ENCODE data around the gene OR2V2.
A peak's percentile ranks its signal among the peaks of the same experiment; 100 is the strongest.

Gene OR2V2

DNA sequence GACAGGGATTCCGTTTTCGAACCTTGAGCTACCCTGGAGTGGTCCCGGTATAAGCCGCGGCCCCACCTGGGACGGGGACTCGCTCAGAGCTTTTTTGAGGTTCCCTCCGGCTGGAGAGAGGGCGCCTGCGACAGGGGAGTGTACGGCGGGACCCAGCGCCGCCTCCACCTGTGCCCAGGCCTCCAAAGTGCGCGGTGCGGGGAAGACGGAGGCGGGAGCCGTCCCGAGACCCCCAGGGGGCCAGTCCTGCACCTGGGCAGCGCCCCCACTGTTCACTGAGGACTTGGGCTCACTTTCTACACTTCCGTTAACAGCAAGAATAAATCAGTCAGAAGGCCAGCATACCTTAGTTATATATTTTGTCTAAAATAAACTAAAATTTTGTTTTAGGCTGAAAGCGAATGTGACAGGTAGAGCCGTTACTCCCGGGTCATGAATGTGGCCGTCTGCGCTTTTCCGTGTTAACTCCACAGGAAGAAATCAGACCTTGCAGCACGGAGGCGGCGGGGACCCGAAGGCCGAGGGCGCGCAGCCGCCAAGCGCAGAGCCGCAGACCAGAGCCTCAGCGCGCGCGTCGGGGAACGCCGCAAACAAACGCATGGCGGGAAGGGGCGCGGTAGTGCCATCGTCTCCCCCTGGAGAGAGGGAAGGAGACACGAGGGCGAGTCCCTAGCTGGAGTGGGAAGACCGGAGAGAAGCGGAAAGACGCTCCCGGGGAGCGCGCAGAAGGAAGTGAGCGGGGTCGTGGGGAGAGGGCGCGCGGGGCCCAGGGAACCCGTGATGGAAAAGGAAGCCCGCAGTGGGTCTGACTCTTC, 43.5 kb downstream of the OR2V2 start:
- DNase-seq (ENCODE audit: low read depth), result no peak

DNA sequence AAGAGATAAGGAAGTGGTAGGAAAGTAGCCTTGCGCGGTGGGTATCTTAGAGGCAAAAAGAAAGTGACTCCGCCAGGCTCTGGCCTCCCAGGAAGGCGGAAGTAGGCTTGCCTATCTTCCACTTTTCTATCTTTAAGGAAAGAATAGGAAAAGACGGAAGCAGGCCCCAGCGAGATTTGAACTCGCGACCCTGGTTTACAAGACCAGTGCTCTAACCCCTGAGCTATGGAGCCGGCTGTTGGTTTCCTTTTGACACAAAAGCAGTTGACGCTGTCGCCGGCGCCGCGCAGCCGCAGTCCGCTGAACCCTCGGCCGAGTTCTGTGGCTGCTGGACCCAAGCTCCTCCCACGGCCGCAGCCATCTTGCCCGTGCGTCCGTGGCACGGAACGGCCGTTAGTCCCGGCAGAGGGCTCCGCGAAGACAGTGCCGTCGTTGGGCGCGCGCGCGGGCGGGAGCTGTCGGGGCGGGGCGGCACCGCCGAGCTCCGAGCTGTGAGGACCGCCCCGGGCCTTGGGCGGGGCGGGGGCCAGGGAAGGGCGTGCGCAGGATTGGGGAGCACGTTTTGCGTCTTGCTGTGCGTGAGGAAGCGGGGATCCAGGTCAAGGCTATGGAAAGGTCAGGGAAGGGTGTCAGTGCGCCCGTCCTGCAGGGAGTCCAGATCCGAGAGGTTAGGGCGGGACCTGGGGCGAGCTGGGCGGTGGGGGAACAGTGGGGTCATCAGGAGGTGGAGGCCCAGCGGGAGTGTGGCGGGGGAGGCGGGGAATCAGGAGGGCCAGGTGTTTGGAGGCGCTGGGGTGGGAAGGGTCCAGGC, 44.3 kb downstream of the OR2V2 start:
- peak; percentile 96 for DNase-seq (ENCODE audit: low read depth)

DNA sequence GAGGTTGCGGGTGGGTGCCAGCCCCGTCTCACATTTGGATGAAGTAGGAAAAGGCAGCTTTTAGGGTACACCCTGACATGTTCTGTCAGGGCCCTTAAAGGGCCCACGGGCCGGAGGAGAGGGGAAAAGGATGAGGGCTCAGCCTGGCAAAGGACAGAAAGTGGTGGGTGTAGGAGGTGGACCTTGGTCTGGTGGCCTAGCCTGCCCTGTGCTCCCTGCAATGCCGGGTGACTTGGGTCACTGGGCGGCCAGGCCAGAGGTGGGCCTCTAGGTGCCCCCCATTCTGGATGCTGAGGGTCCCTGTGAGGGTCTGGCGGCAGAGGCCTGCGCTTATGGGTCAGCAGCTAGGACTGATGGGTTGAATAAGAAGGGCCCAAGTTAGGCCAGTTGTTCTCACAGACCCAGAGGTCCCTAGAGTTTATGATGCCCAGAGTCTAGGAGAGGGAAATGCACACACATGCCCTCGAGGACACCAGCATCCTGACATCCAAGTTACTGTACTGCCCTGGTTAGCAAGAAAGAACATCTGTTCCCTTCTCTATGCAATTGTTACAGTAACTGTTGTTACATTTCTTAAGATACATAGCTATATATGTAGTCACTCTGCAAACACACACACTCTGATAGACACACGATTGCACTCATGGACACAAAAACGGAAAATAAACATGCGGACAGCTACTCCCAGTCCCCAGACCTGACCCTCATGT, 45.1 kb downstream of the OR2V2 start:
- no peak for DNase-seq (ENCODE audit: low read depth)

DNA sequence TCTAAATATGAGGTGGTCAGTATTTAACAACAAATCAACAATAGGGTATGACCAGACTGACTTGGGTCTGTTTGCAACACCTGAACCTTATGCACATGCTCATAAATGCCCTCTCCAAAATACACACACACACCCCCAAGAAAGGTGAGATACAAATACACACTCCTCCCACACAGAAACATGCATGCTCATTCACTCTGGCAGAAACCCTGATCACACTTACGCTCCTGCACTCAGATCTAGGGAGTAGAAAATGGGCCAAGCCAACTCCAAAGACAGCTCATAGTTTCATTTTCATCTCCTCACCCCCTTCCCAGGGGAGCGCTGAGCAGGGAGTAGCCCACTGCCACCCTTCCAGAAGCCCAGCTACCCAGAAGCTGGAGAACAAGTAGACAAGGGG, 46.3 kb downstream of the OR2V2 start:
- DNase-seq (ENCODE audit: low read depth), result no peak

DNA sequence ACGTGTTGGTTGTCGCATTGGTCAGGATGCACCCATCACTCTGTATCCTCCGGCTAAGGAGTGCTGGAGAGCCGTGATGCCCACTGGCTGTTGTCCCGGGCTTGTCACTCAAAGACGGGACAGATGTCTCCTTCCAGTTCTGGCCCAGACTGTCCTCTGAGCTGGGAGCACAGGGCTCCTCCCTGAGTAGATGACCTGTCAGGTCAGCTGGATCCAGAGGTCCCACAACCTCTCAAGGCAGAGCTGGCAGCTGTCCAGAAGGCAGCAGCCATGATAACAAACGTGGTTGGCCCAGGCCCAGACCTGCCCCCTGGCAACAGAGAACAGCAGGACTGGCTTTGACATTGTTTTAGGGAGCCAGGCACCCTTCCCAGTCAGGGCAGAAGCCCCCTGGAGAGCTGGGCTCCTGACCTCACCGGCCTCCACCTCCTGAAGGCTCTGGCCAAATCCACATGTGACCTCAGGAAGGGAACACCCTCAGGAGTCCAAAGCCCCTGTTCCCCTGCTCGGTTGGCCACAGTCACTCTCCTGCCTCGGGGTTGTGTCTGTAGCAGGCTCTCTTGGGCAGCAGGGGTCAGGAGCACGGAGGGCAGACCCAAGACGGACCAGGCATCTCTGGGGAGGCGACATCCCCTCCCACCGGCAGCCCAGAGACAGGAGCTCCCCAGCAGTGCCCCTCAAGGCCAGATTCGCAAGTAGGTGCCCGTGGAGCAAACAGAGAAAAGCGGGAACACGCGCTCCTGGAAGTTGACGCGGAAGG, 47.3 kb downstream of the OR2V2 start:
- no peak for DNase-seq (ENCODE audit: low read depth)

DNA sequence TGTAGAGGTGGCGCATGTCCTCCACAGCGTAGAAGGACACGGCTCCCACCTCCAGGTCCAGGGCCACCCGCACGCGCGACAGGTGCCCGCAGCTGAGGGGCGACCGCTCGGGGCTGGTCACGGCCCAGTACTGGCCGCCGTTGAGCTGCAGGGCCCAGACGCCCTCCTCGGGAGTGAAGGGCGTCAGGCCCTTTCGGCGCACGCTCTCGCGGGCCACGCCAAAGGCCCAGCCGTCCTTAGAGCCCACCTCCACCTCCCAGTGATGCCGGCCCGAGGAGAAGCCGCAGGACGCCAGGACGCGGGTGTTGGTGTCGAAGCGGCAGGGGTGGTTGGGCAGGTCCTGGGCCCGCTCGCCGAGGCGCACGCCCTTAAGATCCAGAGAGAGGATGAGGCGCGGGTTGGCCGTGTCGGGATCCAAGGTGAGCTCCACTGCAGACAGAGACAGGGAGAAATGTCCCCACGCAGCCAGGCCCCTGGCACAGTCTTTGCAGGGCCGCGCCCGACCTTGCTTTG, 47.9 kb downstream of the OR2V2 start:
- no peak for DNase-seq (ENCODE audit: low read depth)

DNA sequence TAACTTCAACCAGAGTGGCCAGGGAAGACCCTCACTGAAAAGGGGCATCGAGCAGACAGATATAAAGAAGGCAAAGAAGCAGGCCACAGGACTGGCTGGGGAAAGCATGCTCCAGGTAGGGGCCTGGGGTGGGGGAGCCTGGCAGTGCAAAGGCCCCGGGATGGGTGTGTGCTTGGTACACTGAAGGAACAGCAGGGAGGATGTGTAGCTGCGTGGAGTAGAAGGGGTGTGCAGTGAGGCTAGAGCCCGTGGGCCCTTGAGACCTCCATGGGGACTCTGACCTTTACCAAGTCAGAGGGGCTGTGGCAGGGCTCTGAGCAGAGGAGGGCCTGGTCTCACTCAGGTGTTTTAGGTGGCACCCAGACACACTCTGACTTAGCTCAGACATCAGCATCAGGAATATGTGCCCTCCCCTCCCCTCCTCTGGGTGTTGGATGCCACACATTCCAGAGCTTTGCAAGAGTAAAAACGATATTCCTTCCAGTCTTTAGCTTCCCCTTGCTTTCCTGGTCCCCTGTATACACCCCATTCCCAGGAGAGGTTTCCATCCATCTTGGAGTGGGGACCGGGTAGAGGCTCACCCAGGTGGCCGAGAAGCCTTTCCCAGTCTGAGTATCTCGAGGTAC, 50.1 kb downstream of the OR2V2 start:
- DNase-seq (ENCODE audit: low read depth), result no peak

DNA sequence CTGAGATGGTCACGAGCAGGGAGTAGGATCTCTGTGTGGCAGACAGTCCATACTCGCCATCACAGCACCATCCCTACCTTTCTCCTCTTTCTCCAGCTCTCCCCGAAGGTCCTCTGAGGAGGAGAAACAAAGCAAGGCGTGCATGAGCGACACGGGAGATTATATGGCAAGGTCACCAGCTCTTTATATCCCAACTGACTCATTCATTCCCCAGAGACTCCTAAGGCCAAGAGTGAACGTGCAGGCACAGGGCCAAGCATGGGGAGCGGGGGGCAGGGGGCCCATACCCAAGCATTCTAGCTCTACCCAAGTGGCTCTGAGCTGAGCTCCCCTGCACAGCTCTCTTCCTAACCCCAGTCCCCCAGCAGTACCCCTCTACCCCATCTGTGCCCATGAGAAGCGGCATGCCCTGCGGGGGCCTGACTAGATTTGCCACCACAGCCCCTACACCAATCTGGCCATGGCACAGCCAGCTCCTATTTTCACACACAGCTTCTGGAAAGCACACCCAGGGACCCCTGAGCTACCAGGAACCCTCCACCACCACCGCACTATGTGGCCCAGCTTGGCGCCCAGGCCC, 50.8 kb downstream of the OR2V2 start:
- DNase-seq (ENCODE audit: low read depth), result no peak

DNA sequence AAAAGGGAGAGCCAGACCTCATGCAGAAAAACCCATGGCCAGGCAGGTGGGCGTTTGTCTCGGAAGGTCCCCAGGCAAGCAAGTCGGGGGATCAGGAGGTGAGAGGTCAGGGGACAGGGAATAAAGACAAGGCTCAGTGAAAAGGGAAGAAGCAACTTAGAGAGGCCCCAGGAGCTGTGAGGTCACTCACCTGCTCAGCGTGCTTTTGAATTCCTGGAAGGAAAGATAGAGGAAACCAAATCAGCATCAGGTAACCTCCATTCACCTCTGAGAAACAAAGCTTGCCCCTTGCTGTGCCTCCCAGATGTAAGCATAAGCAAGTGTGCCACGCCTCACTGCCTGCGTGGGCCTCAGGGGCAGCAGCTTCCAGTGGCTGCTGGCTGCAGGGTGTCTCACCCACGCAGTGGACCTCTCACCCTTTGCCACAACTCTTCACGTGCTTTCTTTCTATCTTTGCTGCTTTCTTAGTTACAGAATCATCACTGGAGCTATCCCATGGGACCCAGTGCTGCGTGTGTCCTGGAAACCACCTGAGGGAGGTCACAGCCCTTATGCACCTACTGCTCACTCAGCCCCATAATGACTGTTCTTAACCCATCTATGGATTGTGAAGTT, 51.6 kb downstream of the OR2V2 start:
- no peak for DNase-seq (ENCODE audit: low read depth)

DNA sequence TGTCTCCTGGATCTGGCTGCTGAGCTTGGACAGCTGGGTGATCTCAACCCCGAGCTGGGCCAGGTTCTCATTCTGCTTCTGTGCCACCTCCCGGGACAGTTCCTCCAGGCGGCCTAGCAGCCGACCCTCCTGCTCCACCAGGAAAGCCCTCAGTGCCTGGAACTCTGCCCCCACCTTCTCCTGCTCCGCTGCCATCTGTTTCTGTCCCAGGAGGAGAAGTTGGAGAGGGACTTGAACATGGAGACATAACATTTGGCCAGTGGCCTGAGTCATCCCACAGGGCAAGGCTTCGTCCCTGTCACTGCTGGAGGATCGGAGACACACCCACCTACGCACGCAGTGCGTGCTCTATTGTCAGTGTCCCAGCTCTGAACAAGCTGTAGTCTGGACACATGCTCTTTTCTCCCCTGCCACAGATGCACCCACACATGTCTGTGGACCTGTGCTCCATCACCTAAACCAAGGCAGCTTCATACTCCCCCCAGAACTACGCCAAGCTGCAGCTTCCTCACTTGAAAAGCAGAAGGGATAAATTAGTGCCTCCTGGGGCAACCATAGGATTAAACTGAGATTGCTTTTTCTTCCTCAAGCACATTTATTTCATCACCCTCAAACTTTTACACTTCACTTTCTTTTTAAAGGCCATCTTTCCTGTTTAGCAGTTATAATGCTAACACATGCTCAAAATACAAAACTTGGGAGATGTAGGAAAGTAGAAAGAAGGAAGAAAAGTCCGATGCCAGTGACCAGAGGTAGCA, 52.7 kb downstream of the OR2V2 start:
- DNase-seq (ENCODE audit: low read depth), result no peak

DNA sequence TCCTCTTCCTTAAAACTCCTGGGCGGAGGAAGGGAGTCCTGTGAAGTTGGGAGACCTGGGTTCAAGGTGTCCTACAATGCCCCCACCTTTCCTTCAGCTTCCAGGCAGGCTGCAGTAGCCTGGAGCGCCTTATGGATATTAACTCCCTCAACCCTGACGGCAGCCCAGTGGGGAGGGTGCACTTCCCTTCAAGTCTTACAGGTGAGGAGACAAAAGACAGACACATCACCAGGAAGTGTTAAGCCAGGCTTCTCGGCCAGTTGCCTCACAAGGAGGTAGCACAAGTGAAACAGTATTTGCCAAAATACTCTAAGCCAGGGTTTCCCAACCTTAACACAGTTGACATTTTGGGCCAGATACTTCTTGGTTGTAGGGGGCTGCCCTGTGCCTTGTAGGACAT, 53.4 kb downstream of the OR2V2 start:
- DNase-seq (ENCODE audit: low read depth), result no peak

DNA sequence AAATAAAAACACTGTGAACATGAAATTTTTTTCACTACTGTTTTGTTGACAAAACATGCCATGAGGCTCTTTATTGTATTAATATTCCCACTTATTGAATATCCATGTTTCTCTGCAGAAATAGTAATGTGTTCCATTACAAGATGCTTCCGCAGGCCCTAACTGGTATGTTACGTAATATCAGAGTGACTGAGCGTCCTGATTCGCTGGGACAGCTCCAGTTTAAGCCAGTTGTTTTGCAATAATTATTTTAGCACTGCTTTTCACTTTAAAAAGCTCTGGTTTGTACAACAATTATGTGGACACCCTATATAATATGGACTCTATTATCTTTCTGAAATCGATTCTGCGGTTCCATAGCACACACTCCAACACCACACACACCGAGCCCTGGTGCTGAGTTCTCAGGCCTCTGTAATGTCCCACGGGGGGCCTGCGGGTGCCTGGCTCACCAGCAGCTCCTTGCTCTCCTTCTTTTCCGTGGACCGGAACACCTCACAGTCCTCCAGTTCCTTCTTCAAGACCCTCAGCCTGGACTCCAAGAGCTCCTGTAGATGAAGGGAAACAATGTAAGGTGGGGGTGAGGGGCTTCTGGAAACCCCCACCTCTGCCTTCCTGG, 55.8 kb downstream of the OR2V2 start:
- no peak for DNase-seq (ENCODE audit: low read depth)

DNA sequence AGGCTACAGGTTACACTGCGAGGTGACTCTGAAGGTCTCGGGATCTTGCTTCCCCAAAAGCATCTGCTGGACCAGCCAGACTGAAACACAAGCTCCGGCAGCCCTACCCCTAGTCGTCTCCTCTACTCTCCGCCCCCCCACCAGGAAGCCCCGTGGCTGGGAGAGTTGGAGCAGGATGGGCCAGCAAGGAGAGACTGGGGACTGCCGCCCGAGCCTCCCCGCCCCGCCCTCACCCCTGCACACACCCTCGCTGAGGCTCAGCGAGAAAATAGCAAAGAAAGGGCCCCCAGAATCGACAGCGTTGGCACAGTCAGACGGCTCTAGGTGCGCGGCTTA, 56.4 kb downstream of the OR2V2 start:
- DNase-seq (ENCODE audit: low read depth), result no peak

DNA sequence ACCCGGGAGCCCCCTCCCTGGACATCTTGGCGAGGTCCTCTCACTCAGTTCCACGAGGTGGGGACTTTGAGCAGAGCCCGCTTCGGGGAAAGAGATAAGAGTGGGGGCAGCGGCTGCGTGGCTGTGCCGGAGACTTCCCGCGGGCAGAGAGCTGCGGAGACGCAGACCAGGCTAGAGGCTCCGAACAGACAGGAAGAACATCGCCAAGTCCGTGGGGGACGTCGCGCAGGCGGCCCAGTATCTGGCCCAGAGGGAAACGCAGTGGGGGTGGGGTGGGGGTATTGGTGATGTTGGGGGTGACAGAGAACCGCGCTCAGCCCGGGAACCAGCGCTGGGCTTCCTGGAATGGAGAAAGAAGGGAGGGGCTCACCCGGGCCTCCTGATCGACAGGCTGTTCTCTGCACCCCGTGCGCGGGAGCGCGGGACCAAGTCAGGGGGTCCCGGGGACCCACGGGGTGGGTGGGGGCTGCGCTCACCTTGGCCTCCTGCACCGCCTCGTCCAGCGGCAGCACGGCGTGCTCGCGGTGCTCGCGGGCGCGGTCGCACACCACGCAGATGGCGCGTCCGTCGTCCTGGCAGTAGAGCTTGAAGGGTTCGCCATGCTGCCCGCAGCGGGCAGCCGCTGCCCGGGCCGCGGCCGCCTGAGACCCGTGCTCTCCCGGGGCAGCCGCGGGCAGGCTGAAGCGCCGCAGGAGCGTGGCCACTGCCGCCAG, 56.9 kb downstream of the OR2V2 start:
- no peak for DNase-seq (ENCODE audit: low read depth)

DNA sequence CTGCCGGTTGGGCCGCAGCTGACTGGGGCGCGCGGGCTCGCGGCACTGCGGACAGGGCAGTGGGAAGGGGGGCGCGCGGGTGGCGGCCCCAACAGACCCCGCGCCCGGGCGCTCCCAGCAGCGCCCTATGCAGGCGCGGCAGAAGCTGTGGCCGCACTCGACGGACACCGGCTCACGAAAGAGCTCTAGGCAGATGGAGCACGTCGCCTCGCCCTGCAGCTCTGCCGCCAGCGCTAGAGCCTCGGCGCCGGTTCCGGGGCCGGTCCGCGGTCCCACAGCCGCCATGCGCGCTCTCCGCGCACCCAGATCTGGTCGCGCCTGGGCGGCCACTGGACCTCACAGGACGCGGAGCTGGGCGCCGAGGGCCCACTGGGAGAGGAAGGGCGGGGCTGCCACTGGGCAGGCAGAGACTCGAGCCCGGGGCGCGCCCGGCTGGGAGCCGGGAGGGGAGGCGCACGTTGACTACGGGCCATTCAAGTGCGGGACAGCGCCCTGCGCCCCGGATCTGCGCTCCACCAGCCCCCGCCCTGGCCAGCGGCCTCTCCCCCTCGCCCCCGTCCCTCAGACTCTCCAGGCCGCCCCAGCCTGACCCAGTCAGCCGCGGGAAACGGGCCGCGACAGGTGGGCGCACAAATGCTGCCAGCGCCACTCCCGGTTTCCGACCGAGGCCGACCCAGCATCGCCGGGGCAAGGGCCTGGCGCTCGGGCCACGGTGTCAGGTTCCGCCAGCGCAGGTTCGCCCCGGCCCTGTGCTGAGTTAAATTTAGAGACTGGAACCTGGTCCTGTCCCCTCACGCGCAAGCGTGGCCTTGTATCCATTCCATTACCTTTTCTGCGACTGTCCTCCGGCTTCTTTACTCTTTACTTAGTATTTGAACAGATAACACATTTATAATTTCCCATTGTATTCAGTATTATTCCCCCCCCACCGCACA, 57.7 kb downstream of the OR2V2 start, which contains the start of gene TRIM7:
Gene TRIM7 (minus strand): TSS at position 371 of the 935 bp plus-strand sequence. CDS start 86 bp downstream, at position 285.
- DNase-seq (ENCODE audit: low read depth), result no peak

DNA sequence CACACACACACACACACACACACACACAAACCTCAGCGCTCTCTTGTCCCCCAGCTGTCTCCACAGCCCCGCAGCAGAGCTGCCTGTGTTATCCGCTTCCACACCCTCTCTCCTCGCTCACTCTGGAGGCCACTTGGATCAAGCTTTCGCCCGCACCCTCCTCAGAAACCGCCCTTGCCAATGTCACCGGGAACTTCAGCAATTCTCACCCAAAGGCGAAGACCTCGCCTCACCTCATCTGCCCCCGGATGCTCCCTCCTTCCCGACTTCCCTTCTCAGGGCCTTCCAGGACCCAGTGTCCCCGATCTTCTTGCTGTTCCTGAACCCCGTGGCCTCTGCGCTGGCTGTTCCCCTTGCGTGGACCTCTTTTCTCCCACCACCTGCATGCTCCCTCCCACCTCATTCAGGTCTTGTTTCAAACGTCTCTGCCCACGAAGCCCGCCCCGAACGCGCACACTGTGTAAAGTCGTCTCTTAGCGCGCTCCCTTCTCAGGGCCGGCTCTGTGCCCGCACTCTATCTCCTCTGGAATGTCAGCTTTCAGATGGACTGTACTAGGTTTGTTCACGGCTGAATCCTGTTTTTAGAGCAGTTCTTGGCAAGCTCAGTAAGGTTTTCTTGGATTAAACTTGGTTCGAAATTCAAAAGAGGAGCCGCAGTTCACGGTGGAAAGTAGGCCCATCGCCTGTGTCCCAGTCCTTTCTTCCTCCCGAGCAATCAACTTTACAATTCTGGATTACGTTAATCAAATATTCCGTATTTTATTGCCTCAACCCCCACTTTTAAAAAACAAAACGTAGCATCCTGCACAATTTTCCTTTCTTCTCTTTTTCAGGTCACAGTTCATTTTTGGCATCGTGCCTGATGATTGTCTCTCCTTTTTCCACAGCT, 58.6 kb downstream of the OR2V2 start:
- DNase-seq (ENCODE audit: low read depth), result no peak

Data from activated T-cell treated with anti-CD3 and anti-CD28 coated beads for 24 hours (primary cell).